Uterus (tissue), 2 donors: ENCODE results near the gene GRAMD2B.
A peak's percentile ranks its signal among the peaks of the same experiment; 100 is the strongest.

Experiments
- POLR2A ChIP-seq, 2 donors: fragments of 450-650 bp; IDR thresholded peaks; one replicate each; pipeline ENCODE4 v1.6.1; 2016; ENCODE audit warnings: antibody characterized with exemption in 2 of 2, mild to moderate bottlenecking in 1 of 2, moderate library complexity in 1 of 2
- TF ChIP-seq, protein P1 (sequence below), 4 experiments: fragments of 200-600 bp in 2 of 4; fragments of 450-650 bp in 2 of 4; sonication (generic) in 2 of 4; IDR thresholded peaks; one replicate each; pipeline ENCODE4 v1.5.1; 2016 to 2019; ENCODE audit warnings: antibody characterized with exemption in 4 of 4, mild to moderate bottlenecking in 2 of 4, moderate library complexity in 1 of 4

DNA sequence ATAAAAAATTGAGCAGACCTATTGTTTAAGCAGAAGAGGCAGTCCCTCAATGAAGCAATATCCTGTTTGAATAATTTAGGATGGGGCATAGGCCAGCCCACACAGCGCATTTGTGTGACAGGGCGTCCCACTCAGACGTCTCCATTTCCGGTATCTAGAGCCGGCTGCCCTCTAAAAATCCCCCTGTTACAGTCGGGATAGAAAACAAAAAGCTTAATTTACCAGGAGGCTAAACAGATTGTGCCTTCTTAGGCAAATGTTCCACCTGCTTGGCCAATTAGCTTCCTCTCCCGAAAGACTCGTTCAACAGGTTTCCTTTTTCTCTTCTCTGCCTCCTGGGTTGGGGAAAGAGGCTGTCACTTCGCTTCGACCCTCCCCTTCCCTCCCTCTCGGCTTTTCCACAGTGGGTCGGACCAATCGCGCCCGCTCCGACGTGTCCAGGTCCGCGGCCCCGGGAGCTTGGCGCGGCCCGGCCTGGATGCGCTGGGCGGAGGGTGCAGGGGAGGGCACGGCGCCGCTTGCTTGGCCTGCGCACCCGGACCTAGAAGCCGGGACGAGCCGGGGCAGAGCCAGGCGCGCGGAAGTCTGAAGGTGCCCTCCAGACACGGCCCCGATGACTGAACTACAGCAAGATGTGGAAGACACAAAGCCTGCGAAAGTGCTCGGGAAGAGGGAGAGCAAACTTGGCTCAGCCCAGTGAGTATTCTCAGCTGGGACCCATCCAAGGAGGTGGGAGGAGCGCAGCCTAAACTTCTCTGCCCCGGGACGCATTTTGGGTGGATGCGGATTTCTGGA is at the start of gene GRAMD2B:
- TF ChIP-seq, protein P1, sequence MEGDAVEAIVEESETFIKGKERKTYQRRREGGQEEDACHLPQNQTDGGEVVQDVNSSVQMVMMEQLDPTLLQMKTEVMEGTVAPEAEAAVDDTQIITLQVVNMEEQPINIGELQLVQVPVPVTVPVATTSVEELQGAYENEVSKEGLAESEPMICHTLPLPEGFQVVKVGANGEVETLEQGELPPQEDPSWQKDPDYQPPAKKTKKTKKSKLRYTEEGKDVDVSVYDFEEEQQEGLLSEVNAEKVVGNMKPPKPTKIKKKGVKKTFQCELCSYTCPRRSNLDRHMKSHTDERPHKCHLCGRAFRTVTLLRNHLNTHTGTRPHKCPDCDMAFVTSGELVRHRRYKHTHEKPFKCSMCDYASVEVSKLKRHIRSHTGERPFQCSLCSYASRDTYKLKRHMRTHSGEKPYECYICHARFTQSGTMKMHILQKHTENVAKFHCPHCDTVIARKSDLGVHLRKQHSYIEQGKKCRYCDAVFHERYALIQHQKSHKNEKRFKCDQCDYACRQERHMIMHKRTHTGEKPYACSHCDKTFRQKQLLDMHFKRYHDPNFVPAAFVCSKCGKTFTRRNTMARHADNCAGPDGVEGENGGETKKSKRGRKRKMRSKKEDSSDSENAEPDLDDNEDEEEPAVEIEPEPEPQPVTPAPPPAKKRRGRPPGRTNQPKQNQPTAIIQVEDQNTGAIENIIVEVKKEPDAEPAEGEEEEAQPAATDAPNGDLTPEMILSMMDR (IDR thresholded peaks at IDR 0.05): peak in 2 of 4 experiments; percentile 5 to 14
- TF ChIP-seq POLR2A (IDR thresholded peaks at IDR 0.05): peak; percentile 87 to 95
